Astrocyte of the spinal cord (primary cell): Measurements from ENCODE around the gene PNKD.

Experiments used
- DNase-seq: peaks from one replicate; pipeline ENCODE4 v3.0.0; 2011; ENCODE audit warnings: low read depth, low spot score
- H3K4me3 ChIP-seq: 2 replicates; pipeline ENCODE4 v1.5.1; 2011; ENCODE audit warnings: low read depth, mild to moderate bottlenecking, low read length, moderate library complexity
- in situ Hi-C: cut with HindIII; loops from 2 replicates; pipeline ENCODE4 v1.10.0; 2017; ENCODE audit warnings: low sequenced_read_pairs
- TF ChIP-seq, protein P1 (sequence below): IDR thresholded peaks from 2 replicates; pipeline ENCODE4 v1.5.1; 2012; ENCODE audit warnings: low read depth, mild to moderate bottlenecking, low read length, inconsistent platforms

Gene PNKD

DNA sequence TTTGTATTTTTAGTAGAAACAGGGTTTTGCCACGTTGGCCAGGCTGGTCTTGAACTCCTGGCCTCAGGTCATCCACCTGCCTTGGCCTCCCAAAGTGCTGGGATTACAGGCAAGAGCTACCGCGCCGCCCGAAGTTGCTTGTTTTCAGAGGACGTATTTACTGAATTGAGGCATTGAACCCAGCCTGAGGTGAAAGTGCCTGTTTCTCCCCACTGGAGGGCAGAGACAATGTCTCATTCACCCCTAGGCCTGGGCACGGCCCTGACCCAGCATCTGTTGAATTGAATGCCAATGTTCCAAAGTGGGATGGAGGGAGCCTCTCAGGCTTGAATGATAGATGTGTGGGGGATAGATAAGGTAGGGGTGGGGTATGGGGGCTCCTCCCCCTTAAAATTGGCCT is 26.5 kb downstream of the PNKD start:
- in situ Hi-C loops = no loop called here
- DNase-seq = no peak
- no peak overlapping the region for H3K4me3 ChIP-seq
- TF ChIP-seq, protein P1, sequence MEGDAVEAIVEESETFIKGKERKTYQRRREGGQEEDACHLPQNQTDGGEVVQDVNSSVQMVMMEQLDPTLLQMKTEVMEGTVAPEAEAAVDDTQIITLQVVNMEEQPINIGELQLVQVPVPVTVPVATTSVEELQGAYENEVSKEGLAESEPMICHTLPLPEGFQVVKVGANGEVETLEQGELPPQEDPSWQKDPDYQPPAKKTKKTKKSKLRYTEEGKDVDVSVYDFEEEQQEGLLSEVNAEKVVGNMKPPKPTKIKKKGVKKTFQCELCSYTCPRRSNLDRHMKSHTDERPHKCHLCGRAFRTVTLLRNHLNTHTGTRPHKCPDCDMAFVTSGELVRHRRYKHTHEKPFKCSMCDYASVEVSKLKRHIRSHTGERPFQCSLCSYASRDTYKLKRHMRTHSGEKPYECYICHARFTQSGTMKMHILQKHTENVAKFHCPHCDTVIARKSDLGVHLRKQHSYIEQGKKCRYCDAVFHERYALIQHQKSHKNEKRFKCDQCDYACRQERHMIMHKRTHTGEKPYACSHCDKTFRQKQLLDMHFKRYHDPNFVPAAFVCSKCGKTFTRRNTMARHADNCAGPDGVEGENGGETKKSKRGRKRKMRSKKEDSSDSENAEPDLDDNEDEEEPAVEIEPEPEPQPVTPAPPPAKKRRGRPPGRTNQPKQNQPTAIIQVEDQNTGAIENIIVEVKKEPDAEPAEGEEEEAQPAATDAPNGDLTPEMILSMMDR = no peak

DNA sequence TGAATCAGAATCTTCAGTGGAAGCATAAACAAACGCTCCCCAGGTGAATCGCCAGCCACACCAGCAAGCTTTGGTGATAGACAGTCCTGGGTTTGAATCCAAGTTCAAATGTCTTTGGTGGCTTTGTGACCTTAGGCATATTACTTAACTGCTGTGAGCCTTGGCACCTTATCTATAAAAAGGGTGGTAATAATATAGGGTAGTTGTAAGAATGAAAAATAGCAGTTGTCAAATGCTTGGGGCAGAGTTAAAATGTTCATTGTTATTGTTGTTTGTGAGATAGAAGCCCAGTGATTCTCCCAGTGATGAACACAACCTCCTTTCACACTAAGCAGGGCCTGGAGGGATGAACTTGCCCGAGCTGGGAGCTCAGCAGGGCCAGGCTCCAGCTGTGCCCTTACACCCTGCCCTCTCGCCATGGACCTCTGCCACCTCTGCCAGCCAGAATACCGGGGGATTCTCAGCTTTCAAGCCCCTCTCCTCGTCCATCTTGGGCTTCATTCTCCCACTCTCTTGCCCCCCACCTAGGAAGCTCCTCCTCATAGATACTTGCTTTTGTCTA is 28.1 kb downstream of the PNKD start:
- TF ChIP-seq, protein P1 = no peak
- in situ Hi-C loops = no loop called here
- no peak overlapping the region for H3K4me3 ChIP-seq
- no peak for DNase-seq

DNA sequence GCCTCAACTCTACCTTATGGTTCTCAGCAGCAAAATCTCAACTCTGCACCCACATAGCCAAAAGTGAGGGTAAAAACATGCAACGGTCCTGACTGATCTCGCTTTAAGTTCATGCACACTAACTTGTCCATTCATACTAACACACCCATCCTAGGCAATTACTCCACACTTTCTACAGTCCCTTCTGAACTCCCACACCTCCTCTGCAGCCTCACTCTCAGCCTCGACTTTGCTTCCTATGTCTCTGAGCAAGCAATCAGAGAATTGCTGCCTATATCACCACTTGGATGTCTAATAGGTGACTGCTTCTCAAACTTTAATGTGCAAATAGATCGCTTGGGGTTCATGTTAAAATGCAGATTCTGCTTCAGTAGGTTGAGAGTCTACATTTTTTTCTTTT is 29.8 kb downstream of the PNKD start:
- no peak for DNase-seq
- TF ChIP-seq, protein P1 = no peak
- in situ Hi-C loops = no loop called here
- H3K4me3 ChIP-seq = no peak overlapping the region

DNA sequence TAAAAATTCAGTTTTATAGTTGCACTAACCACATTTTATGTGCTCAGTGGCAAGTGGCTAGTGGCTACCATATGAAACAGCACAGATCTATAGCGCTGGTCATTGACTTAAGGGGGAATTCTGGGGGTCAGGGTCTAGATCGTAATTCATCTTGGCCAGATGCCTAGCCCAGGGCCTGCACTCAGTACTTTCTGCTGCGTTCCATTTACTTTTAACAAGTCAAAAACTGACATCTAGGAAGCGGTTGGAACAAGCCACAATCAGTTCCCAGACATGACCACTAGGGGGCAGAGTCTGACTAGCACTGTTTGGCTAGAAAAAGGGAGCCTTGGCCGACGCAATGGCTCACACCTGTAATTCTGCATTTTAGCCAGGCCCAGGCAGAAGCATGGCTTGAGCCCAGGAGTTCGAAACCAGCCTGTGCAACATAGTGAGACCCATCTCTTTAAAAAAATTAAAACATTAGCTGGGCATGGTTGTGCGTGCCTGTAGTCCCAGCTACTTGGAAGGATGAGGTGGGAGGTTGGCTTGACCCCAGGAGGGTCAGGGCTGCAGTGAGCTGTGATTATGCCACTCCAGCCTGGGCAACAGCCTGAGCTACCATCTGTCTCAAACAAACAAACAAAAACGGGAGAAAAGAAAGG is 31.0 kb downstream of the PNKD start:
- peak; percentile 82 for DNase-seq
- H3K4me3 ChIP-seq = no peak overlapping the region
- in situ Hi-C loops = no loop called here
- TF ChIP-seq, protein P1 = peak; percentile 95

DNA sequence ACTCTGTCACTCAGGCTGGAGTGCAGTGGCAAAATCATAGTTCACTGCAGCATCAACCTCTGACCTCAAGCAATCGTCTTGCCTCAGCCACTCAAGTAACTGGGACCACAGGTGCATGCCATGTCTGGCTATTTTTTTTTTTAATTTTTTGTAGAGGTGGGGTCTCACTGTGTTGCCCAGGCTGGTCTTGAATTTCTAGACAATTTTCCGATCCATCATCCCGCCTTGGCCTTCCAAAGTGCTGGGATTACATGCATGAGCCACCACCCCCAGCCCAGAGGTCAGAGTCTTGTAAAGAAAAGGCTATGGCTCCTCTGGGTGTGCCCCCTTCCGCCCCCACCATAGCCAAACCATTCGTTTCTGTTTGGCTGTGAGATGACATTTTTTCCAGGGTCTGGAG is 35.1 kb downstream of the PNKD start:
- no peak for DNase-seq
- in situ Hi-C loops = no loop called here
- no peak overlapping the region for H3K4me3 ChIP-seq
- TF ChIP-seq, protein P1 = no peak

DNA sequence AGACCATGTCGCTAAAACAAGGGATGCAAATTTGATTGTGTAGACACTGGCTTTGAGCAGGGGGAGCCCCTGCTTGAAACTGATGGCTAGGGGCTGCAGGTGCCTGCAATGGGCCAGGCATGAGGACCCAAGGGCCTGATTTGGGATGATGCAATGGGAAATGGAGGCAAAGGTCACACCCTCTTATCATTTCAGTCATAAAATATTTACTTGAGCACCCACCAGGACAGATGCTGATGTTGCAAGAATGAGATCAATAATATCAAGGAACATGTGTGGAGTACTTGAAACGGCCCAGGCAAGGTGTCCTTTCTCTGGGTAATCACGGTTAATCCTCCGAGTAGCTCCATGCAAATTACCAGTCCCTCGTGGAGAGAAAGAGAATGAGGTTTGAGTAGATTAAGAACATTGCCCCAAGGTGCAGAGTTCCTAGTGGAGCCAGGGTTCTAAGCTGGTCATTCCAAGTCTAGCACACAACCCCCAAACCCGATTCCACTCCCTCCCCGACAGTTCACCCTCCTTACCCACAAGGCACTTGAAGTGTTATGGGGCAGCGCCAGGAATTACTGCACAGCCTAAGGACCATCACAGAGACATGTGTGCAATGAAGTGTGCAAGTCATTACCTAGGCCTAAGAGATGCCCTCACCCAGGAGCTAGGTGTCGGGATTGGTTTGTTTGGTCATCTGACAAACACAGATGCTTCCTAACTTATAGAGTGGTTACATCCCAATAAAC is 36.0 kb downstream of the PNKD start:
- TF ChIP-seq, protein P1 = no peak
- in situ Hi-C loops = no loop called here
- no peak for DNase-seq
- H3K4me3 ChIP-seq = no peak overlapping the region
